Measurements from ENCODE around the gene CEP192.

CEP192 gene

DNA sequence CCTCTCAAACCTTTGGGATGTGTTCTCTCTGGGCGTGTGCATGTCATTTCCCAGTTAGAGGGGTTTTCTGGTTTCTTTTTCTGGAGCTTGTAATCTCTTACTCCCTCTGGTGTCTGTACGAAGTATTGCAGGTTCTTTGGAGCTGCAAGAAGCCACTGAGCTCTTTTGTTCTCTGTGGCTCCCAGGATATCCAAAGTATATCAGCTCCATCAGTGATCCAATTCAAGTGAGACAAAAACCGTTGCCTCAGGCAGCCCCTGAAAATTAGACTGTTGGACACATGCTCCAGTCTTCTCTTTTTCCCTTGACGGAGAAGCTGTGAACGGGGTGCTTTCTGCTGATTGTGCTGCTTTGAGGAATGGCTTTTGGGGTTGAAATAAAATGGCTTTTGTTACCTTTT, 168.4 kb downstream of the CEP192 start:
- peak; percentile 88 for DNase-seq

DNA sequence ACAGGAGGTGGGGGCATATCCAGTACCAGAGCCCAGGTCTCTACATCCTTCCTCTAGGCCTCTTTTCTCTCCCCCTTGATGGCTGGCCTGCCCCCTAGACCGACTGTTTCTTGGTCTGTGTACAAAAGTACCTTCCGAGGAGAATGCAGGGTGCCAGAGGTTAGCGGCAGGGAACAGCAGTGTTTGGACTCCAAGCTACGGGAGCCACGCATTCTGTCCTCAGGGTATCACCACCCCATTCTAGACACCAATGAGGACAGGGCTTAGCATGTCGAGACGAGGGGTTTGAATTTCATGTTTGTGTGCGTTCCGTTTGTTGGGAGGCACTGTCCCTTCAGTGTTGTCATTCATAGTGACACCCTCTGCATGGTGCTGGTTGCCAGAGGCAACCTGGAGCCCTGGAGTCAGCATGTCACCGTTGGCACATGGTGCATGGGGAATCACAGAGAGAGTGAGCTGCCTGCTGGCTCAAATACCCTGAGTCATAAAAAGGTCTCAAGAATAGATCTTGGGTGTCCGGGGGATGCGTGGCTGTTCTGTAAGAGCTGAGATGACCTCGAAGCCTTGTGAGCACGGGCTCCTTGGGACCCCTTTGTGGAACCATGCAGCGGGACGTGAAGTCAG, 170.2 kb downstream of the CEP192 start:
- DNase-seq: no peak

DNA sequence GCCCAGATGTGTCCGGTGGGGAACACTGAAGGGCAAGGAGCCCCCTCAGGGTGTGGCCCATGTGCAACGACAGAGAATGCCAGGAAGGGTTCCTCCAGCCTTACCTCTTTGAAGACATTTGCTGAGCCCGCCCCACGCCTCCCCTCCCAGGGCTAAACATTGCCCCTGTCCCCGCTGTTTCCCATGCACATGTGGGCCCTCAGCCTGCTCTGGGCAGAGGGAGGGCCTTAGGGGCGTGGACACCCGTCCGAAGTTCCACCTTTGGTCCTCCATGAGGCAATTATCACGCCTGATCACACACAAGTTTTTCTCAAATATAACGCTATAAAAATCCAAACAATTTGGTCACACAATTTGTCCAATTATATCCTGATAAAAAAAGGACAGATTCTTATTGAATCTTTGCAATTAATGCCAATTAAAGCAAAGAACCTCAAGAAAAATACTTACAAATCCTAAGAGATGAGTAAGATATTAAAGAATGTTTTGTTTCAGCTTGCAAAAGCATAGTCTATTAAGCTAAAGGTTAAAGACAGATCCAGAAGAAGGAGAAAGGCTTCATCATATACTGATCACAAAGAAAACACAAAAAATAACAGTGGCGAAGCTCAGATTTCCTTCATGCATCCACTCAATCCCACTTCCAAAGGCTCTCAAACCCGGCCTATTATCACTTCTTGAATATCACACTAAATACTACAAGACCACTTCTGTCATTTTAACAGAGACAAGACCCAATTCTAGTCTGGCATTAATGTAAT, 172.2 kb downstream of the CEP192 start:
- DNase-seq: no peak

DNA sequence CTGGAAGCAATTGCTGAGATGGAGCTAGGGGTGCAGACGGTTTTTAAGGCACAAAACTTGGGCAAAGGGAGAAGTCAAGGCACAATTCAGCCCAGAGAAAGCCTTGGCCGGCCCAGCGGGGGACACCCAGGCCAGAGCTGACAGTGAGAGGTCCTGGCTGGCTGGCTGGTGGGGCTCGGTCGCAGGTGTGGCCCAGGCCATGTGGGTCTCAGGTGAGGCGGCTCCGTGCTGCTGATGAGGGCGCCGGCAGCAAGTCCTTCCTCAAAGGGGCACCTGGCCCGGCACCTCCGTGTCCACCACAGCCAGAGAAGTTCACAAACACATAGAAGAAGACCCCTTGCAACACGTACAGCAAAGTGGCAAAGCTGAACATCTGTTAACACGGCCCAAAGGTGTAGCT, 173.2 kb downstream of the CEP192 start:
- no peak for DNase-seq

DNA sequence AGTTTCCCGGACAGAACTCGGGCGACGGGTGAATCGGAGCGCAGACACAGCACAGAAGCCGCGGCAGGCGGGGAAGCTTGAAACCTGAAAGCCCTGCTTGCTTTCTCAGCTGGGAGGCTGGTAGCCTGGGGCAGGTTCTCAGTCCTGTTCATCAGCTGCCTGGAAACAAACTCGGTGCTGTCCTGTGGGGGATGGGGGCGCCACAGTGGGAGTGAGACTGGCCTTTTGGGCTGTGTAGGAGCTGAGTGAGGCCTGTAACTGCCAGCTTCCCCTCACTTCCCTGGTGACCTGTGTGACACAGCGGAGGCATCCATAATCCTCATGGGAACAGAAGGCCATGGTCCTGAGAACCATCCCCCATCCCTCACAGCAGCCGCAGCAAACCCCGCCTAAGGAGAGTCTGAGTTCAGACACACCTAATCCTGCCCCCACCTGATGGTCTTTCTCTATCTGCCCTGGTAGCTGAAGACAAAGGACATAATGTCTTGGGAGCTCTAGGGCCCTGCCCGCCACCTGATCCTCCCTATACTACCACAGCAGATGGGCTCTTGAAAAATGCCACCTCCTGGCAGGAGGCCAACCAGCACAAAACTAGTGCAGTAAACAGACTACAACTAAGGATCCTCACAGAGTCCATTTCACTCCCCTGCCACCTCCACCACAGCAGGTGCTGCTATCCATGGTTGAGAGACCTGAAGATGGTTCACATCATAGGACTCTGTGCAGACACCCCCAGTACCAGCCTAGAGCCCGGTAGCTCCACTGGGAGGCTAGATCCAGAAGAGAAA, 174.7 kb downstream of the CEP192 start:
- DNase-seq: no peak

DNA sequence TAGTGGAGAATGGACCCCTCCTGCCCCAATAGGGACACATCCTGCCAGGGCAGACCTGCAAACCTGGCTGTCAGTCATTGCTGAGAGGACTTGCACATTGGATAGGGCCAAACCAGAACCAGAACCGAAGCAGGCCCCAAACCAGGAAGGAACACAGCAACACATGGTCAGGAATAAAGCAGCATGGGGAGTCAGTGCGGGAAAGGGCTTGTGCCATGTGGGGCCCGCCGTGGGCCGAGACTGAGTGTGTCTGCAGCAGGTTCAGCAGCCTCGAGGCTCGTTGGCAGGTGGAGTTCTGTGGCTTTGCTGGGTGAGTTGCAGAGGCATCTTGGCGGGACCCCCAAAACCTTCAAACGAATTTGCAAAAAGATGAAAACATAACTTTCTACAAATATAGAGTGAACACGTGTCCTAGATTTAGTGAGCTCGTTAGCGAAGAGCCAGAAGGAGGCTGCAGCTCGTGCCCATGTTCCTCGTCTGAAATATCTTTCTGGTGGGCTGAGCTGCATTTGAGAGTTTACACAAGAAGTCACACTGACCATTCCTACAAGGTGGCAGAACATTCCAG, 182.5 kb downstream of the CEP192 start:
- no peak for DNase-seq

Measured in hematopoietic multipotent progenitor cell treated with erythropoietin and hydrocortisone succinate and interleukin-3 and kit ligand, for 6 days (in vitro differentiated cells).